Measurements from ENCODE around the gene IFITM10.

IFITM10 gene

GRCh38 chr11:1703146-1703545, 47.2 kb downstream of the IFITM10 start:
- ChIA-PET POLR2A (no interaction called here), CTCF (no interaction called here)
- no peak for DNase-seq (ENCODE audit: extremely low spot score)
- no peak for TF ChIP-seq LEF1 (IDR thresholded peaks at IDR 0.05; ENCODE audit: borderline replicate concordance)
- TF ChIP-seq PKNOX1 (IDR thresholded peaks at IDR 0.05), result no peak
- TF ChIP-seq ELF4 (IDR thresholded peaks at IDR 0.05), result no peak
- no peak for TF ChIP-seq BHLHE40 (IDR thresholded peaks at IDR 0.05; ENCODE audit: borderline replicate concordance)
- TF ChIP-seq FOXK2 (IDR thresholded peaks at IDR 0.05), result no peak
- TF ChIP-seq ZNF384 (IDR thresholded peaks at IDR 0.05), result no peak
- no peak for TF ChIP-seq HDGF (IDR thresholded peaks at IDR 0.05; ENCODE audit: borderline replicate concordance)
- TF ChIP-seq FOXA1 (IDR thresholded peaks at IDR 0.05), result no peak
- TF ChIP-seq SUZ12 (IDR thresholded peaks at IDR 0.05), result no peak
- no peak for TF ChIP-seq FOXM1 (IDR thresholded peaks at IDR 0.05; ENCODE audit: borderline replicate concordance)
- TF ChIP-seq ARNT (IDR thresholded peaks at IDR 0.05), result no peak
- TF ChIP-seq NFRKB (IDR thresholded peaks at IDR 0.05), result no peak
- no peak for TF ChIP-seq SP1 (IDR thresholded peaks at IDR 0.05)
- no peak for TF ChIP-seq TARDBP (IDR thresholded peaks at IDR 0.05)
- TF ChIP-seq CTBP1 (IDR thresholded peaks at IDR 0.05; ENCODE audit: borderline replicate concordance), result no peak
- no peak for TF ChIP-seq L3MBTL2 (conservative IDR thresholded peaks at IDR 0.05)

GRCh38 chr11:1702506-1702905, 47.9 kb downstream of the IFITM10 start:
- TF ChIP-seq ELF4 (IDR thresholded peaks at IDR 0.05), result no peak
- no peak for TF ChIP-seq HDGF (IDR thresholded peaks at IDR 0.05; ENCODE audit: borderline replicate concordance)
- no peak for TF ChIP-seq SP1 (IDR thresholded peaks at IDR 0.05)
- TF ChIP-seq FOXA1 (IDR thresholded peaks at IDR 0.05), result no peak
- TF ChIP-seq L3MBTL2 (conservative IDR thresholded peaks at IDR 0.05), result no peak
- TF ChIP-seq ARNT (IDR thresholded peaks at IDR 0.05), result no peak
- no peak for TF ChIP-seq CTBP1 (IDR thresholded peaks at IDR 0.05; ENCODE audit: borderline replicate concordance)
- TF ChIP-seq LEF1 (IDR thresholded peaks at IDR 0.05; ENCODE audit: borderline replicate concordance), result no peak
- no peak for TF ChIP-seq TARDBP (IDR thresholded peaks at IDR 0.05)
- no peak for TF ChIP-seq NFRKB (IDR thresholded peaks at IDR 0.05)
- no peak for TF ChIP-seq FOXM1 (IDR thresholded peaks at IDR 0.05; ENCODE audit: borderline replicate concordance)
- ChIA-PET CTCF (no interaction called here), POLR2A (no interaction called here)
- no peak for DNase-seq (ENCODE audit: extremely low spot score)

GRCh38 chr11:1701091-1701807, 49.1 kb downstream of the IFITM10 start:
- DNase-seq (ENCODE audit: extremely low spot score), result no peak
- ChIA-PET POLR2A (no interaction called here), CTCF (no interaction called here)
- TF ChIP-seq PKNOX1 (IDR thresholded peaks at IDR 0.05) (no peak), BHLHE40 (IDR thresholded peaks at IDR 0.05; ENCODE audit: borderline replicate concordance) (no peak), ARNT (IDR thresholded peaks at IDR 0.05) (no peak), ZNF384 (IDR thresholded peaks at IDR 0.05) (no peak), FOXM1 (IDR thresholded peaks at IDR 0.05; ENCODE audit: borderline replicate concordance) (no peak), HDGF (IDR thresholded peaks at IDR 0.05; ENCODE audit: borderline replicate concordance) (no peak), CTBP1 (IDR thresholded peaks at IDR 0.05; ENCODE audit: borderline replicate concordance) (no peak), SUZ12 (IDR thresholded peaks at IDR 0.05) (no peak), FOXK2 (IDR thresholded peaks at IDR 0.05) (no peak), TARDBP (IDR thresholded peaks at IDR 0.05) (no peak)

GRCh38 chr11:1699771-1700170, 50.6 kb downstream of the IFITM10 start:
- CTCF ChIA-PET, result interaction anchor here (1.5 kb wide), 1 partner anchor 133 kb away, joined by 3 read pairs; no protein-coding TSS in a partner anchor
- POLR2A ChIA-PET, result no interaction called here
- no peak for TF ChIP-seq ARNT (IDR thresholded peaks at IDR 0.05)
- no peak for DNase-seq (ENCODE audit: extremely low spot score)

GRCh38 chr11:1696608-1697570, 53.5 kb downstream of the IFITM10 start, which contains the start of gene KRTAP5-6:
Gene KRTAP5-6, plus strand, starts transcription at chr11:1697195. Its CDS starts 51 bp downstream, at chr11:1697246.
- ChIA-PET CTCF (interaction anchor here (1.1 kb wide), 1 partner anchor 136 kb away, joined by 4 read pairs; no protein-coding TSS in a partner anchor), POLR2A (no interaction called here)
- TF ChIP-seq FOXA1 (IDR thresholded peaks at IDR 0.05), result no peak
- no peak for DNase-seq (ENCODE audit: extremely low spot score)

GRCh38 chr11:1695548-1696108, 54.8 kb downstream of the IFITM10 start:
- ChIA-PET CTCF (interaction anchor here (5.1 kb wide), 1 partner anchor 137 kb away, joined by 77 read pairs; the partner anchor contains the start of gene SYT8), POLR2A (no interaction called here)
- DNase-seq (ENCODE audit: extremely low spot score), result no peak

More at GRCh38 chr11:1695548-1696108, 54.8 kb downstream of the IFITM10 start:
- TF ChIP-seq NFRKB (IDR thresholded peaks at IDR 0.05) (no peak), SUZ12 (IDR thresholded peaks at IDR 0.05) (no peak), SP1 (IDR thresholded peaks at IDR 0.05) (no peak), FOXK2 (IDR thresholded peaks at IDR 0.05) (no peak), ELF4 (IDR thresholded peaks at IDR 0.05) (no peak), FOXM1 (IDR thresholded peaks at IDR 0.05; ENCODE audit: borderline replicate concordance) (no peak), CTBP1 (IDR thresholded peaks at IDR 0.05; ENCODE audit: borderline replicate concordance) (no peak), ARNT (IDR thresholded peaks at IDR 0.05) (no peak), BHLHE40 (IDR thresholded peaks at IDR 0.05; ENCODE audit: borderline replicate concordance) (no peak), PKNOX1 (IDR thresholded peaks at IDR 0.05) (no peak), FOXA1 (IDR thresholded peaks at IDR 0.05) (no peak), LEF1 (IDR thresholded peaks at IDR 0.05; ENCODE audit: borderline replicate concordance) (no peak), ZNF384 (IDR thresholded peaks at IDR 0.05) (no peak), HDGF (IDR thresholded peaks at IDR 0.05; ENCODE audit: borderline replicate concordance) (no peak), L3MBTL2 (conservative IDR thresholded peaks at IDR 0.05) (no peak), TARDBP (IDR thresholded peaks at IDR 0.05) (no peak)

Data from HEK293T (cell line).